Measurements from ENCODE around the gene ETFB.
A peak's percentile ranks its signal among the peaks of the same experiment; 100 is the strongest.

Gene ETFB

DNA sequence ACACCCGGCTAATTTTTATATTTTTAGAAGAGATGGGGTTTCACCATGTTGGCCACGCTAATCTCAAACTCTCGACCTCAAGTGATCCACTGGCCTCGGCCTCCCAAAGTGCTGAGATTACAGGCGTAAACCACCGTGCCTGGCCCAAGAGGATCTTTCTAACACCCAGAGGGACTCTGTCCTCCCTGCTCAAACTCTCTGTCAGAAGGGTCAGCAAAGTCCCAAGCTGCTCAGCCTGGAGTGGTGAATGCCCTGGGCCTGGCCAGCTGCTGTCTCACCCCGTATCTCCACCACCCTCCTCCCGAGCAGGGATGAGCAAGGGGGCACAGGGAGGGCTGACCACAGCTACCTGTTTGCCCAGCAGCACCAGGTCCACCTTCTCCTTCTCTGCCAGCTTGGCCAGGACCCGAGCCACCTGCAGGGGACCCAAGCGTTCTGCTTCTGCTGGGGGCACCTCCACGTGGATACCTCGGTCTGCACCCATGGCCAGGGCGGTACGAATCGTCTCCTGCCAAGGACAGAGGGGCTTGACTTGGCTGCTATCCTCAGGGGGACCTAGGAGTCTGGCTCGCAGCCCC is 13.3 kb downstream of the ETFB start:
- Histone ChIP-seq H3K36me3 (peaks cover 15% of the 10 kb centered on the region; the same call in 1 of the 2 replicates), H3K4me3 (ENCODE audit: low read depth, low read length) (no peak overlapping the region), H3K9me3 (ENCODE audit: severe bottlenecking) (peaks cover 3% of the 10 kb centered on the region), H3K27me3 (ENCODE audit: insufficient read depth, low read depth, severe bottlenecking) (no peaks in the 10 kb centered on the region), H3K27ac (peak overlapping the region; percentile 71)
- DNase-seq: no peak
- TF ChIP-seq CTCF (IDR thresholded peaks at IDR 0.05; ENCODE audit: low read depth, low read length): no peak

DNA sequence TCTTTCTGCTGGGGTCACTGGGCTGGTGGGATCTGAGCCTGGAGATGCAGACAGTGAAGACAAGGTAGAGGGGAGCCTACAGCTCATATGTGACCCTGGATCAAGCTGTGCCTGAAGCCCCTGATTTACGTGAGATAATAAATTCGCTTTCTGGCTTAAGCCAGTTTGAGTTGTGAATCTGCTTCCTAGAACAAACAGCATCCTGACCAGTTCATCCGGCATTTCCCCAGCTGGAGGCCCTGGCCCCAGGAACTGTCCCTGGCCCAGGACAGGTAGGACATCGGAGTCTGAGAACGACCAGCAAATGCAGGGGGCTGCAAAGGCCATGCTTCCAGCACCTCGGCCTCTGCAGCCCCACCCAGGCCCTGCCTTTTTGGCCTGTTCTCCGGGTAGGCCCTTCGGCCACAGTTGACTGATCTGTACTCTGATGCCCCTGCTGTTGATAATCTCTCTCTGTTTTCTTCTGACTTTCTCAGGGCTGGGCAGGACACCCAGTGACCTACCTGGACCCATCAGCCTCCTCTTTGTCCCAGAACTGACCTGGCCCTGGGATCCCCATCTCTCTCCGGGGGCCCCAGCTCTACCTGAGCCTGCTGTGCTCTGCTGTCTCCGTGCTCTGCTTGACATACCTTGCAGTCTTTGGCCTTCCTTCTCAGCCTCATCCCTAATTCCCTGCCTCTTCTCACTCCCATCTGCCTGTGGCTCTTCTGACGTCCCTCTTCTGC is 14.8 kb downstream of the ETFB start:
- H3K36me3 ChIP-seq: peaks cover 17% of the 10 kb centered on the region
- DNase-seq: no peak
- H3K9me3 ChIP-seq (ENCODE audit: severe bottlenecking): peaks cover 3% of the 10 kb centered on the region
- no peak overlapping the region for H3K4me3 ChIP-seq (ENCODE audit: low read depth, low read length)
- H3K27me3 ChIP-seq (ENCODE audit: insufficient read depth, low read depth, severe bottlenecking): no peaks in the 10 kb centered on the region
- peak overlapping the region; percentile 71 for H3K27ac ChIP-seq
- no peak for TF ChIP-seq CTCF (IDR thresholded peaks at IDR 0.05; ENCODE audit: low read depth, low read length)

DNA sequence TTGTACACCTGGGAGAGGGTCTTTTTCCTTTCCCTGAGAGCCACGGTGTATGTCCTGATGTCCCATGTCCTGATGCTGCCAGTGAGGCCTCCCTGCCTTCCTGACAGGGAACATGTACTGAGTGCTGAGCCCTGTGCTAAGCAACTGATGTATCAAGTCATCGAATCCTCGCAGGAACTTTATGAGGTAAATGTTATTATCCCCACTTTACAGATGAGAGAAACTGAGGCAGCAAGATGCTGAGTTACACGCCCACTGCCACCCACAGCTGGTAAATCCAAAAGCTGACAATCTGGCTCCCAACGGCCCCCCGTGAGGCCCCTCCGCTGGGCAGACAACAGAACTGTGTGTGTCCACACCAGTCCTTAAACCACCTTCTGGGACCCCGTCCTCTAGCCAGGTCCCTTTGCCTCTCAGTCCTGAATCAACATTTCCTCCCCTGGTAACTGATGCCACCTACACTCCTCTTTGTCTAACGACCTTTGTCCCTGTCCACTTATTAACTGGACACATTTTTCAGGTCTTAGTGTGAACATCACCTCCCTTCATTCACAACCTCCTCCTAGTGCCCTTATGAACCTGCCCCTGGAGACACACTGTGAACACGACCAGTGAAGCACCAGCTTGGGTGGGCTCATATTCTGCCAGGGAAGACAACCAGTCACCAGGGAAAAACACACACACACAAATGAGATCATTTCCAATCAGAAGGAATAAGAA is 18.8 kb downstream of the ETFB start:
- TF ChIP-seq CTCF (IDR thresholded peaks at IDR 0.05; ENCODE audit: low read depth, low read length): no peak
- peaks cover 3% of the 10 kb centered on the region for H3K9me3 ChIP-seq (ENCODE audit: severe bottlenecking)
- H3K27me3 ChIP-seq (ENCODE audit: insufficient read depth, low read depth, severe bottlenecking): no peaks in the 10 kb centered on the region
- no peak overlapping the region for H3K27ac ChIP-seq
- H3K36me3 ChIP-seq: peaks cover 28% of the 10 kb centered on the region
- peak; percentile 2 for DNase-seq
- H3K4me3 ChIP-seq (ENCODE audit: low read depth, low read length): no peak overlapping the region

DNA sequence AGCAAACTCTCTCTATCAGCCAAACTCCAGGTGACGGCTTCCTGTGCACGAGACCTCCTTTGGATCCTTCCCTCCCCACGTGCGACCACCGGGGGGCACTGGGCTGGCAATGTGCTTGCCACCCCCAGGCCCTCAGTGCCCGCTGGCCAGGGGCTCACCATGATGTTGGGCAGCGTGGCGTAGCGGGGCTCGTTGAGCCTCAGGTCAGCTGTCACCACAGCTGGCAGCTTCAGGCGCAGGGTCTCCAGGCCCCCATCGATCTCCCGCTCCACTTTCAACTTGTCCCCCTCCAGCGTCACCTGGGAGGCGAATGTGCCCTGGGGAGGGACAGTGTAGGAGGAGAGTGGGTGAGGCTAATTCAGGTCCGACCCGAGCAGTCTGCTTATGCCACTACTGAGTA is 19.4 kb downstream of the ETFB start:
- Histone ChIP-seq H3K36me3 (peaks cover 27% of the 10 kb centered on the region), H3K27me3 (ENCODE audit: insufficient read depth, low read depth, severe bottlenecking) (no peaks in the 10 kb centered on the region), H3K9me3 (ENCODE audit: severe bottlenecking) (peaks cover 3% of the 10 kb centered on the region), H3K27ac (no peak overlapping the region), H3K4me3 (ENCODE audit: low read depth, low read length) (no peak overlapping the region)
- 0 out of 2 replicates have a peak, but pooled peaks have one; percentile 12 for TF ChIP-seq CTCF (IDR thresholded peaks at IDR 0.05; ENCODE audit: low read depth, low read length)
- DNase-seq: peak; percentile 5

- Histone ChIP-seq H3K4me3 (ENCODE audit: low read depth, low read length) (no peak overlapping the region), H3K9me3 (ENCODE audit: severe bottlenecking) (no peaks in the 10 kb centered on the region), H3K27ac (no peak overlapping the region), H3K36me3 (peaks cover 19% of the 10 kb centered on the region), H3K27me3 (ENCODE audit: insufficient read depth, low read depth, severe bottlenecking) (no peaks in the 10 kb centered on the region)
- DNase-seq: peak; percentile 1
- no peak for TF ChIP-seq CTCF (IDR thresholded peaks at IDR 0.05; ENCODE audit: low read depth, low read length)
Measured at GRCh38 chr19:51345076-51345620, 21.0 kb downstream of the ETFB start.
